ENCODE data around the gene RAB31. TPM values are rescaled to one million over a fixed set of nuclear protein-coding genes. Genes with fewer than 3 reads are reported as not detected.

RAB31 gene
- total RNA-seq, 1 donor from 2014 or later: 44.2 TPM

DNA sequence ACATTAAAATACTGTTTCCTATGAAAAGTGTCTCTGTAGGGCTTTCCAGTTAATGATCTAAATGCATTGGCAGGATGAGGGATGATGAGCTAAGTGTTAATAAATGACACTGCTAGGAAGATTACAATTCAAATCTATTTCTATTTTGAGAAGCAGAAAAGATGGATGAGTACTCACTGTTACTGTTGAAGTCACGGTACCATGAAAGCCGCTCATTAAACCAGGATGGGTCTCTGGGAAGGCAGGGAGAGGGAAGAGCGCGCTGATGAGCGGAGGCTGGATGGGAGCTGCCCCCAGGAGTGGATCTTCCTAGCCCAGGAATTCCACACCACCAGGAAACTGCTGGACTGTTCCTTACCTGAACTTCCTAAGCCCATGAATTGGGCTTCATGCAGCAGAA is 150.5 kb downstream of the RAB31 start:
- DNase-seq (ENCODE audit: low read depth): no peak
- no peaks in the 10 kb centered on the region for H3K36me3 ChIP-seq (ENCODE audit: control insufficient read depth, insufficient read depth, low read length)
- no peaks in the 10 kb centered on the region for H3K27me3 ChIP-seq (ENCODE audit: control insufficient read depth, insufficient read depth, low read length)
- TF ChIP-seq, protein P1, sequence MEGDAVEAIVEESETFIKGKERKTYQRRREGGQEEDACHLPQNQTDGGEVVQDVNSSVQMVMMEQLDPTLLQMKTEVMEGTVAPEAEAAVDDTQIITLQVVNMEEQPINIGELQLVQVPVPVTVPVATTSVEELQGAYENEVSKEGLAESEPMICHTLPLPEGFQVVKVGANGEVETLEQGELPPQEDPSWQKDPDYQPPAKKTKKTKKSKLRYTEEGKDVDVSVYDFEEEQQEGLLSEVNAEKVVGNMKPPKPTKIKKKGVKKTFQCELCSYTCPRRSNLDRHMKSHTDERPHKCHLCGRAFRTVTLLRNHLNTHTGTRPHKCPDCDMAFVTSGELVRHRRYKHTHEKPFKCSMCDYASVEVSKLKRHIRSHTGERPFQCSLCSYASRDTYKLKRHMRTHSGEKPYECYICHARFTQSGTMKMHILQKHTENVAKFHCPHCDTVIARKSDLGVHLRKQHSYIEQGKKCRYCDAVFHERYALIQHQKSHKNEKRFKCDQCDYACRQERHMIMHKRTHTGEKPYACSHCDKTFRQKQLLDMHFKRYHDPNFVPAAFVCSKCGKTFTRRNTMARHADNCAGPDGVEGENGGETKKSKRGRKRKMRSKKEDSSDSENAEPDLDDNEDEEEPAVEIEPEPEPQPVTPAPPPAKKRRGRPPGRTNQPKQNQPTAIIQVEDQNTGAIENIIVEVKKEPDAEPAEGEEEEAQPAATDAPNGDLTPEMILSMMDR (IDR thresholded peaks at IDR 0.05; ENCODE audit: insufficient read depth, low read length, poor library complexity, severe bottlenecking): no peak
- no peak overlapping the region for H3K4me3 ChIP-seq (ENCODE audit: low read depth, low read length)

- Histone ChIP-seq H3K27me3 (ENCODE audit: control insufficient read depth, insufficient read depth, low read length) (no peaks in the 10 kb centered on the region), H3K4me3 (ENCODE audit: low read depth, low read length) (no peak overlapping the region), H3K36me3 (ENCODE audit: control insufficient read depth, insufficient read depth, low read length) (no peaks in the 10 kb centered on the region)
- TF ChIP-seq, protein P1 (IDR thresholded peaks at IDR 0.05; ENCODE audit: insufficient read depth, low read length, poor library complexity, severe bottlenecking): no peak
- no peak for DNase-seq (ENCODE audit: low read depth)
Measured at GRCh38 chr18:9859232-9859631, 151.1 kb downstream of the RAB31 start.

DNA sequence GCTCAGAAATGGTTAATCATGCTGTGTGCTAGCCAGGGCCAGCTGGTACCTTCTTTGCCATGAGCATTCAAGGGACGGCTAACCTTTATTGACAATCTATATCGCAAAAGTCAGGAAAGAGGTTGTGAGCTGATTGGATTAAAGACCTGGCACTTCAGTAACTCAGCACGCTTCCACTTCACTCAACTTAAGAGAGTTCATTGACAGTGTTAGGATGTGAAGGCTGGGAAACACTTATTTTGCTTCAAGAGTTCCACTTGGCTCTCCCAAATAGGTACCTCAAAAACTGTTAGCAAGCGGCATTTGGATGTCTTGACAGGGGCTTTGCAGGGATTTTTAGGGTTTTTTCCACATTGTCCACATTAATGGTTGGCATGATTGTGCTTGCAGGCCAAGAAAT is 152.6 kb downstream of the RAB31 start:
- TF ChIP-seq, protein P1 (IDR thresholded peaks at IDR 0.05; ENCODE audit: insufficient read depth, low read length, poor library complexity, severe bottlenecking): no peak
- Histone ChIP-seq H3K4me3 (ENCODE audit: low read depth, low read length) (no peak overlapping the region), H3K27me3 (ENCODE audit: control insufficient read depth, insufficient read depth, low read length) (no peaks in the 10 kb centered on the region), H3K36me3 (ENCODE audit: control insufficient read depth, insufficient read depth, low read length) (no peaks in the 10 kb centered on the region)
- no peak for DNase-seq (ENCODE audit: low read depth)

GRCh38 chr18:9861157-9861556 is 153.1 kb downstream of the RAB31 start:
- Histone ChIP-seq H3K36me3 (ENCODE audit: control insufficient read depth, insufficient read depth, low read length) (no peaks in the 10 kb centered on the region), H3K27me3 (ENCODE audit: control insufficient read depth, insufficient read depth, low read length) (no peaks in the 10 kb centered on the region), H3K4me3 (ENCODE audit: low read depth, low read length) (no peak overlapping the region)
- TF ChIP-seq, protein P1 (IDR thresholded peaks at IDR 0.05; ENCODE audit: insufficient read depth, low read length, poor library complexity, severe bottlenecking): no peak
- no peak for DNase-seq (ENCODE audit: low read depth)

DNA sequence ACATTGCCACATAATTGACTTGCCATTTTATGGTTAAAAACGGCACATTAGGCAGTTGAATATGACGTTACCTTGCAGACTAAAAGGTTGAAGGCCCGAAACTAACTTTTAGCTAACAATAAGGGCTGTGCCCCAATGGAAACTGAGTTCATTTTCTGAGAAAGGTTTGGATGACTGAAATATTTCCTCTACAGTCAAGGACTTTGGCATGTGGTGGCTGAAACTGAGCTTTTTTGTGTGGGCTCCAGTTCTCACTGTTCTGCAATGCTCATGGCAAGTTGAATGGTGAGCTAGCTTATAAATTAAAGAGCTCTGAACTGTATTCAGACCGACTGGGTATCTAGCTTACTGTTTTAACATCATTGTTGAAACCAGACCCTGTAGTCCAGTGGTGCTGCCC is 153.8 kb downstream of the RAB31 start:
- H3K4me3 ChIP-seq (ENCODE audit: low read depth, low read length): no peak overlapping the region
- TF ChIP-seq, protein P1 (IDR thresholded peaks at IDR 0.05; ENCODE audit: insufficient read depth, low read length, poor library complexity, severe bottlenecking): no peak
- DNase-seq (ENCODE audit: low read depth): no peak
- no peaks in the 10 kb centered on the region for H3K36me3 ChIP-seq (ENCODE audit: control insufficient read depth, insufficient read depth, low read length)
- no peaks in the 10 kb centered on the region for H3K27me3 ChIP-seq (ENCODE audit: control insufficient read depth, insufficient read depth, low read length)

GRCh38 chr18:9862686-9863085 is 154.6 kb downstream of the RAB31 start:
- Histone ChIP-seq H3K4me3 (ENCODE audit: low read depth, low read length) (no peak overlapping the region), H3K36me3 (ENCODE audit: control insufficient read depth, insufficient read depth, low read length) (no peaks in the 10 kb centered on the region), H3K27me3 (ENCODE audit: control insufficient read depth, insufficient read depth, low read length) (no peaks in the 10 kb centered on the region)
- no peak for DNase-seq (ENCODE audit: low read depth)
- TF ChIP-seq, protein P1 (IDR thresholded peaks at IDR 0.05; ENCODE audit: insufficient read depth, low read length, poor library complexity, severe bottlenecking): no peak
